Uterus (tissue), 2 donors: ENCODE measurements around the gene PHLDA2.

Experiments used
- CTCF ChIP-seq, 4 experiments: fragments of 200-600 bp in 2 of 4; fragments of 450-650 bp in 2 of 4; sonication (generic) in 2 of 4; IDR thresholded peaks; one replicate each; pipeline ENCODE4 v1.5.1; 2016 to 2019; ENCODE audit warnings: antibody characterized with exemption in 4 of 4, mild to moderate bottlenecking in 2 of 4, moderate library complexity in 1 of 4
- POLR2A ChIP-seq, 2 donors: fragments of 450-650 bp; IDR thresholded peaks; one replicate each; pipeline ENCODE4 v1.6.1; 2016; ENCODE audit warnings: antibody characterized with exemption in 2 of 2, mild to moderate bottlenecking in 1 of 2, moderate library complexity in 1 of 2

- TF ChIP-seq CTCF (IDR thresholded peaks at IDR 0.05) = no peak
- no peak for TF ChIP-seq POLR2A (IDR thresholded peaks at IDR 0.05)
Measured at GRCh38 chr11:2896047-2896446, 33.2 kb downstream of the PHLDA2 start.
